22Rv1 (cell line): ENCODE results near the gene HRG.

ENCODE experiments used
- ZFX ChIP-seq: fragments of 450-650 bp; IDR thresholded peaks from 2 replicates; pipeline ENCODE4 v1.6.1; 2017; ENCODE audit warnings: antibody characterized with exemption, borderline replicate concordance
- TF ChIP-seq, protein P1 (sequence below): fragments of 450-650 bp; IDR thresholded peaks from 2 replicates; pipeline ENCODE4 v1.5.1; 2017; ENCODE audit warnings: mild to moderate bottlenecking

GRCh38 chr3:186635532-186635931, 30.3 kb upstream of the HRG start:
- TF ChIP-seq, protein P1, sequence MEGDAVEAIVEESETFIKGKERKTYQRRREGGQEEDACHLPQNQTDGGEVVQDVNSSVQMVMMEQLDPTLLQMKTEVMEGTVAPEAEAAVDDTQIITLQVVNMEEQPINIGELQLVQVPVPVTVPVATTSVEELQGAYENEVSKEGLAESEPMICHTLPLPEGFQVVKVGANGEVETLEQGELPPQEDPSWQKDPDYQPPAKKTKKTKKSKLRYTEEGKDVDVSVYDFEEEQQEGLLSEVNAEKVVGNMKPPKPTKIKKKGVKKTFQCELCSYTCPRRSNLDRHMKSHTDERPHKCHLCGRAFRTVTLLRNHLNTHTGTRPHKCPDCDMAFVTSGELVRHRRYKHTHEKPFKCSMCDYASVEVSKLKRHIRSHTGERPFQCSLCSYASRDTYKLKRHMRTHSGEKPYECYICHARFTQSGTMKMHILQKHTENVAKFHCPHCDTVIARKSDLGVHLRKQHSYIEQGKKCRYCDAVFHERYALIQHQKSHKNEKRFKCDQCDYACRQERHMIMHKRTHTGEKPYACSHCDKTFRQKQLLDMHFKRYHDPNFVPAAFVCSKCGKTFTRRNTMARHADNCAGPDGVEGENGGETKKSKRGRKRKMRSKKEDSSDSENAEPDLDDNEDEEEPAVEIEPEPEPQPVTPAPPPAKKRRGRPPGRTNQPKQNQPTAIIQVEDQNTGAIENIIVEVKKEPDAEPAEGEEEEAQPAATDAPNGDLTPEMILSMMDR, result no peak
- no peak for TF ChIP-seq ZFX
